Endodermal cell (in vitro differentiated cells): ENCODE measurements around the gene MRPS18A. TPM values are rescaled to one million over a fixed set of nuclear protein-coding genes. Genes with fewer than 3 reads are reported as not detected.

Experiments used
- DNase-seq: peaks from one replicate; pipeline ENCODE4 v3.0.0-alpha.2; 2017
- H3K27ac ChIP-seq: 2 replicates; pipeline ENCODE4 v1.5.1; 2013; ENCODE audit warnings: mild to moderate bottlenecking, low read depth, low read length, moderate library complexity
- H3K27me3 ChIP-seq: 2 replicates; pipeline ENCODE4 v1.6.1; 2013; ENCODE audit warnings: mild to moderate bottlenecking, low read length, moderate library complexity; ENCODE audit not compliant: insufficient read depth, control insufficient read depth, poor library complexity, severe bottlenecking
- H3K36me3 ChIP-seq: 2 replicates; pipeline ENCODE4 v1.7.0; 2013; ENCODE audit warnings: mild to moderate bottlenecking, low read length, moderate library complexity; ENCODE audit not compliant: control insufficient read depth, insufficient read depth
- H3K4me1 ChIP-seq: one replicate; pipeline ENCODE4 v1.7.0; 2013; ENCODE audit warnings: low read length; ENCODE audit not compliant: control insufficient read depth, insufficient read depth
- H3K4me3 ChIP-seq: 2 replicates; pipeline ENCODE4 v1.5.1; 2013; ENCODE audit warnings: mild to moderate bottlenecking, low read length, moderate library complexity
- H3K9ac ChIP-seq: 2 replicates; pipeline ENCODE4 v1.6.1; 2013; ENCODE audit warnings: mild to moderate bottlenecking, low read length, moderate library complexity; ENCODE audit not compliant: poor library complexity, severe bottlenecking; ENCODE audit errors: extremely low read depth
- H3K9me3 ChIP-seq: 2 replicates; pipeline ENCODE4 v1.6.1; 2013; ENCODE audit warnings: mild to moderate bottlenecking, low read length, moderate library complexity; ENCODE audit not compliant: control insufficient read depth
- H3K27ac Mint-ChIP-seq: 2 replicates; pipeline ENCODE4 v1.8.0; 2020; ENCODE audit warnings: mixed read lengths
- H3K27me3 Mint-ChIP-seq: 2 replicates; pipeline ENCODE4 v1.8.0; 2021; ENCODE audit warnings: mild to moderate bottlenecking, mixed read lengths; ENCODE audit not compliant: insufficient read depth
- H3K36me3 Mint-ChIP-seq: 2 replicates; pipeline ENCODE4 v1.8.0; 2020; ENCODE audit warnings: low read depth, mixed read lengths
- H3K4me1 Mint-ChIP-seq: 2 replicates; pipeline ENCODE4 v1.8.0; 2020; ENCODE audit warnings: mixed read lengths
- H3K4me3 Mint-ChIP-seq: 2 replicates; pipeline ENCODE4 v1.8.0; 2020; ENCODE audit warnings: mild to moderate bottlenecking, moderate library complexity, mixed read lengths
- H3K9me3 Mint-ChIP-seq: 2 replicates; pipeline ENCODE4 v1.8.0; 2020; ENCODE audit warnings: mild to moderate bottlenecking, mixed read lengths
- CTCF ChIP-seq: fragments of 200-600 bp; sonication (generic); conservative IDR thresholded peaks from 2 replicates; pipeline ENCODE4 v1.5.0; 2021; ENCODE audit warnings: antibody characterized with exemption, mild to moderate bottlenecking
- WGBS, 2 experiments: methylation state at CpG; one replicate each; pipeline versions ENCODE4 v1.1.5 to v1.1.7; 2013; ENCODE audit warnings: missing lambda C conversion rate in 2 of 2, mixed read lengths in 1 of 2; ENCODE audit not compliant: insufficient coverage in 1 of 2, insufficient read length in 1 of 2; 5-methylcytosine and 5-hydroxymethylcytosine counted together
- total RNA-seq, 2 donors: library from RNA; stranded (reverse); fragmentation: NEBNext Ultra II Directional in 1 of 2; extraction: Animal tissue kit (Norgen Biotek cat#: 25700) in 1 of 2; gene quantifications; 2 replicates in 1 of 2; 3 replicates in 1 of 2; pipeline ENCODE4 v1.2.1, GENCODE V29; 2021

MRPS18A gene
- total RNA-seq, 2 donors from 2014 or later = 53.6 to 58.8 TPM

- Histone ChIP-seq H3K9ac (no peak overlapping the region), H3K9me3 (peaks cover 17% of the 10 kb centered on the region), H3K4me1 (no peaks in the 10 kb centered on the region), H3K27me3 (no peaks in the 10 kb centered on the region), H3K27ac (no peak overlapping the region), H3K36me3 (no peaks in the 10 kb centered on the region), H3K4me3 (no peak overlapping the region)
- no peak for TF ChIP-seq CTCF
- 73 to 89% methylated on average over 5 to 10 of the region's 10 CpGs for WGBS, 2 experiments
- no peak overlapping the region for H3K27ac Mint-ChIP-seq
- peaks cover 23% of the 10 kb centered on the region for H3K4me1 Mint-ChIP-seq
- H3K27me3 Mint-ChIP-seq = no peaks in the 10 kb centered on the region
- H3K4me3 Mint-ChIP-seq = no peak overlapping the region
- peak; percentile 40 for DNase-seq
- no peaks in the 10 kb centered on the region for H3K36me3 Mint-ChIP-seq
- peaks cover 23% of the 10 kb centered on the region for H3K9me3 Mint-ChIP-seq
Observed at GRCh38 chr6:43733471-43734293, 46.1 kb upstream of the MRPS18A start.

GRCh38 chr6:43730634-43731033 is 43.0 kb upstream of the MRPS18A start:
- no peaks in the 10 kb centered on the region for H3K27me3 ChIP-seq
- no peak overlapping the region for H3K4me3 Mint-ChIP-seq
- H3K4me1 ChIP-seq = peaks cover 6% of the 10 kb centered on the region
- H3K27ac Mint-ChIP-seq = no peak overlapping the region
- no peak overlapping the region for H3K4me3 ChIP-seq
- H3K36me3 Mint-ChIP-seq = no peaks in the 10 kb centered on the region
- H3K9me3 Mint-ChIP-seq = peaks cover 23% of the 10 kb centered on the region
- H3K27me3 Mint-ChIP-seq = no peaks in the 10 kb centered on the region
- peaks cover 16% of the 10 kb centered on the region for H3K4me1 Mint-ChIP-seq
- peaks cover 17% of the 10 kb centered on the region for H3K9me3 ChIP-seq
- no peak for DNase-seq
- no peak for TF ChIP-seq CTCF
- H3K9ac ChIP-seq = no peak overlapping the region
- H3K36me3 ChIP-seq = no peaks in the 10 kb centered on the region
- H3K27ac ChIP-seq = no peak overlapping the region

- Mint-ChIP-seq H3K4me3 (no peak overlapping the region), H3K27me3 (no peaks in the 10 kb centered on the region), H3K27ac (no peak overlapping the region), H3K4me1 (peaks cover 15% of the 10 kb centered on the region), H3K36me3 (no peaks in the 10 kb centered on the region), H3K9me3 (peaks cover 22% of the 10 kb centered on the region)
- no peak for TF ChIP-seq CTCF
- H3K4me3 ChIP-seq = no peak overlapping the region
- peaks cover 9% of the 10 kb centered on the region for H3K4me1 ChIP-seq
- peaks cover 17% of the 10 kb centered on the region for H3K9me3 ChIP-seq
- 95 to 100% methylated on average over 1 to 6 of the region's 6 CpGs for WGBS, 2 experiments
- no peaks in the 10 kb centered on the region for H3K36me3 ChIP-seq
- no peak overlapping the region for H3K27ac ChIP-seq
- no peaks in the 10 kb centered on the region for H3K27me3 ChIP-seq
- no peak overlapping the region for H3K9ac ChIP-seq
- no peak for DNase-seq
Observed at GRCh38 chr6:43729537-43729936, 41.9 kb upstream of the MRPS18A start.
